Mammary epithelial cell (primary cell): Measurements from ENCODE around the gene C3orf38.

ENCODE experiments used
- EZH2 ChIP-seq: IDR thresholded peaks from 2 replicates; pipeline ENCODE4 v1.6.1; 2012; ENCODE audit warnings: low read length, inconsistent platforms, borderline replicate concordance
- TF ChIP-seq, protein P1 (sequence below), 2 donors: IDR thresholded peaks in 1 of 2; conservative IDR thresholded peaks in 1 of 2; 2 replicates each; pipeline ENCODE4 v1.5.1; 2011 to 2012; ENCODE audit warnings: inconsistent platforms in 2 of 2, low read length in 2 of 2, mild to moderate bottlenecking in 2 of 2, control low read depth in 1 of 2, low read depth in 1 of 2; ENCODE audit not compliant: insufficient read depth in 1 of 2; ENCODE audit errors: extremely low read depth in 1 of 2

DNA sequence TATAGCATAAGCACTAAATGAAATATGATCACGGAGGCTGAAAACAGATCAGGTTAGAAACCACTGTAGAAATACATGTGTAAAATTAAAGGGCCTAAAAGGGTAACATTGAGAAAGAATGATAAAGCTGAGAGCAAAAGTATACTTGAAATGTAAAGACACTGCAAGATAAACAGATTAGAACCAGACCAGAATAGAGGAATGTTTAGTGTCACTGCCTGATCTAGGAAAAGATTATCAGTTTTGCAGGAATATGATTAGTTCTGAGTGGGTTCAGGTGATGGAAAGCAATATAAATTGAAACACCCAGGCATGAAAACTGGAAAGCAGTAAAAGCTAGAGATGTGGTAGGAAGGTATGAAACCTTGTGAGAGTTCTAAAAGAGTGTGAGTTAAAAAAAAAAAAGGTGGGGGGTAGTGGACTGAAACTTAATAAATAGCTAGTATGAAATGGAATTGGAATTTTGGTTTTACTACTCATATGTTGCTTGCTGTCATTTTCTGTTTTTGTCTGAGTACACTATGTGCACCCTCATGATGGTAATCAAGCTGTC is 16.0 kb upstream of the C3orf38 start:
- TF ChIP-seq, protein P1, sequence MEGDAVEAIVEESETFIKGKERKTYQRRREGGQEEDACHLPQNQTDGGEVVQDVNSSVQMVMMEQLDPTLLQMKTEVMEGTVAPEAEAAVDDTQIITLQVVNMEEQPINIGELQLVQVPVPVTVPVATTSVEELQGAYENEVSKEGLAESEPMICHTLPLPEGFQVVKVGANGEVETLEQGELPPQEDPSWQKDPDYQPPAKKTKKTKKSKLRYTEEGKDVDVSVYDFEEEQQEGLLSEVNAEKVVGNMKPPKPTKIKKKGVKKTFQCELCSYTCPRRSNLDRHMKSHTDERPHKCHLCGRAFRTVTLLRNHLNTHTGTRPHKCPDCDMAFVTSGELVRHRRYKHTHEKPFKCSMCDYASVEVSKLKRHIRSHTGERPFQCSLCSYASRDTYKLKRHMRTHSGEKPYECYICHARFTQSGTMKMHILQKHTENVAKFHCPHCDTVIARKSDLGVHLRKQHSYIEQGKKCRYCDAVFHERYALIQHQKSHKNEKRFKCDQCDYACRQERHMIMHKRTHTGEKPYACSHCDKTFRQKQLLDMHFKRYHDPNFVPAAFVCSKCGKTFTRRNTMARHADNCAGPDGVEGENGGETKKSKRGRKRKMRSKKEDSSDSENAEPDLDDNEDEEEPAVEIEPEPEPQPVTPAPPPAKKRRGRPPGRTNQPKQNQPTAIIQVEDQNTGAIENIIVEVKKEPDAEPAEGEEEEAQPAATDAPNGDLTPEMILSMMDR (conservative IDR thresholded peaks at IDR 0.05 in 1 of 2, IDR thresholded peaks at IDR 0.05 in 1 of 2; ENCODE audit: extremely low read depth in 1 of 2, insufficient read depth in 1 of 2, low read depth in 1 of 2, low read length in 2 of 2), result no peak
- no peak for TF ChIP-seq EZH2
